GM23248 (cell line): ENCODE data around the gene COX6B2.

Source experiments
- EZH2 ChIP-seq: fragments of 200-600 bp; sonication (generic); IDR thresholded peaks from 2 replicates; pipeline ENCODE4 v1.6.1; 2018; ENCODE audit warnings: antibody characterized with exemption, mild to moderate bottlenecking; ENCODE audit not compliant: insufficient read depth, poor library complexity, severe bottlenecking
- EZH2phosphoT487 ChIP-seq: fragments of 200-600 bp; sonication (generic); IDR thresholded peaks from 2 replicates; pipeline ENCODE4 v1.6.1; 2018; ENCODE audit warnings: antibody characterized with exemption, moderate library complexity, mild to moderate bottlenecking, low read depth; ENCODE audit not compliant: insufficient read depth

DNA sequence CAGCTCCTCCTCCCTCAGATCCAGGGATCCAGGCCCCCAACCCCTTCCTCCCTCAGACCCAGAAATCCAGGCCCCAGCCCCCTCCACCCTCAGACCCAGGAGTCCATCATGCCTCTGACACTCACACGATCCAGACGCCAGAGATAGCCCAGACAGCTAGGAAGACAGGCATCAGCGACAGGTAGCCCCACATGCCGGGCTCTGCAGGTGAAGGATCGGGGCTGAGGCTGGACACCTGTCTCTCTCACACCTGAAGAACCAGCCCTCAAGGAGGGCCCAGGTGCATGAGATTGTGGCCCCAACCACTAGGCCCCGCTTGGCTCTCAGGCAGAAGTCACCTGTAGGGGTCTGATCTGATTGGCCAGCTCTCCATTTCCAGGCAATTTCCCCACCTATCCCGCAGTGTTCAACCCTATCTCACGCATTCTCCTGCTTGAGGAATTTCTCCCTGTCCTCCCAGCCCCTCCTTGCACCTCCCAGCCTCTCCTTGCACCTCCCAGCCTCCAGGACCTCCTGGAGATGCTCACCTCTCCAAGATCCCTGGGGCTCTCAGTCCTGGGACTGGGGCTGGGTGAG is 33.6 kb downstream of the COX6B2 start:
- TF ChIP-seq EZH2, result no peak
- TF ChIP-seq EZH2phosphoT487, result no peak
